GM18511 (cell line): ENCODE data around the gene DISC1.
"Not testable (repeated sequence)": the region's sequence is repeated elsewhere in the genome, so short reads cannot be mapped to it uniquely, and the experiment has no call there.

Source experiments
- ATAC-seq: cut with Tn5 transposase; IDR thresholded peaks from one replicate; pipeline ENCODE4 v1.9.1; 2021; ENCODE audit warnings: mild to moderate bottlenecking, moderate library complexity; ENCODE audit not compliant: unreplicated experiment

The DISC1 gene

GRCh38 chr1:231626535-231626950 is at the start of gene DISC1:
DISC1 (plus strand) TSS chr1:231626790; CDS start chr1:231626868, 78 bp downstream.
- ATAC-seq: peak; percentile 73

DNA sequence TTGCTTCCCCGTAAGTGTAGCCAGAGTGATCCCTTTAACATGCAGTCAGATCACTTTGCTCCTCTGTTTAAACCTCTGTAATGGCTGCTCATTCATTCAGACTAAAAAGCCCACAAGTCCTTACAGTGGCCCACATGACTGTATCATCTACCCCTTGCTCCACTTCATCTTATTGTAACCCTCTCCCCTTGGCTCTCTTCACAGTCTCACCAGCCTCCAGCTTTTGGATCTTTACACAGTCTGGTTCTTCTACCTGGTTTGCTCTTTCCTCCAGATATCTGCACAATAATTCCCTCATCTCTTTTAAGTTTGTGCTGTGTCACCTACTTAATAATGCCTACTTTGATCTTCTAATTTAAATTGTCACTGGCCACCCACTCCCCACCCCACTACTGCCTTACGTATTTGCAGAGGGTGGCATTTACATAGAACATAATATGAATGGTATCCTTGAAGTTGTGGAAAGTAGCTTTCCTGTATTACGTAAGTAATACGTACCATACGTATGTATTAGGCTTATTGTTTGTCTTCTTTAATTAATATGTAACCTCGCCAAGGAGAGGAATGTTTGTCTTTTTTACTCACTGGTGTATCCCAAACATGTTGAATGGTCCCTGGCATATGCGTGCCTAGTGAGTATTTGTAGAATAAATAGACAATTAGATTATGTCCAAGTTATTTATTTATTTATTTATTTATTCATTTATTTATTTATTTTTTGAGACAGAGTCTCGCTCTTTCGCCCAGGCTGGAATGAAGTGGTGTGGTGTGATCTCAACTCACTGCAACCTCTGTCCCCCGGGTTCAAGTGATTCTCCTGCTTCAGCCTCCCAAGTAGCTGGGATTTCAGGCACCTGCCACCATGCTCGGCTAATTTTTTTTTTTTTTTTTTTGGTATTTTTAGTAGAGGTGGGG is 49.5 kb upstream of the DISC1 start:
- no peak for ATAC-seq

- no peak for ATAC-seq
These were observed 45.7 kb upstream of the DISC1 start for GRCh38 chr1:231580874-231581273.

GRCh38 chr1:231581859-231582258 is 44.7 kb upstream of the DISC1 start:
- no peak for ATAC-seq

- no peak for ATAC-seq
These were observed 43.2 kb upstream of the DISC1 start for GRCh38 chr1:231583376-231583775.

GRCh38 chr1:231584117-231584516 is 42.5 kb upstream of the DISC1 start:
- ATAC-seq: no peak

GRCh38 chr1:231584921-231585320 is 41.7 kb upstream of the DISC1 start:
- ATAC-seq: no peak

- ATAC-seq: no peak
These were observed 36.0 kb upstream of the DISC1 start for GRCh38 chr1:231590453-231591198.

GRCh38 chr1:231591466-231591865 is 35.1 kb upstream of the DISC1 start:
- ATAC-seq: no peak

GRCh38 chr1:231592809-231593208 is 33.8 kb upstream of the DISC1 start:
- ATAC-seq: no peak

- not testable (repeated sequence) for ATAC-seq
These were observed 33.3 kb upstream of the DISC1 start for GRCh38 chr1:231593264-231593663.

- ATAC-seq: no peak
These were observed 32.5 kb upstream of the DISC1 start for GRCh38 chr1:231594123-231594522.

- no peak for ATAC-seq
These were observed 31.8 kb upstream of the DISC1 start for GRCh38 chr1:231594749-231595148.

DNA sequence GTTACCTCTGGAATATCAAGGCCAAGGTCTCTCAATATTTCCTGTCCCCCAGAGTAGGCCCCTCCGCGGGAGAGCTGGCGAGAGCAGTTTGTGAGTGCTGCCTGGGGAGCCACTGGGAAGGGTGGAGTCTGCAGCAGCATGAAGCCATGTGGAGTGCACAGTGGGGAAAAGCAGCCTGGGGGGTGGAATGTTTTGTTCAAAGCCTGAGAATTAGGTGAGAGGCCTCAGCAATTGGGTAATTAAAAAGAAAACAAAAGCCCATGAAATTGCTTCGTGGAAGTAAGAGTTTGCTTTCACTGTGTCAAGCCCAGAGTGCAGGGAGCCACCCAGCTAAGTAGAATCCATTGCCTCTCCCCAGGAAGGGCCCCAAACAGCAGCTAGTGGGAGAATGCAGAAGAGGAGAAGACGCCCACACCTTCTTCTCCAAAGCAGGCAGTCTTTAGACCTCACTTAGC is 30.2 kb upstream of the DISC1 start:
- no peak for ATAC-seq

DNA sequence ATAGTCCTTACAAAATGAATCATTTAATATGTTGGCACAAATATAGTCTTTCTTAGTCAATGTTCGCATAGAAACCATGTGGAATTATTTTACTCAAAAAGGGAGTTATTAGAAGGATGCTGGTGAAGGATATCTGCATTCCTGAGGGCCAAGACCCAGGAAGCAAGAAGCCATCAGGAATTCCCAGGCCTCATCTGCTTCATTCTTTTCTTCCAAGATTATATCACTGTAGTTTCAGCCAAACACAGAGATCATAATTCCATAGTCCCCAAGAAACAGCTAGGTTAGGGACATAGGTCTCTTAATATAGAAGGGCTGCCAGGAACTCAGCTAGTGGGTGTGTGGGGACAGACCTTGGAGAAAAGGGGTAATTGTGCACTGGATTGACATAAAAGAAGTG is 28.6 kb upstream of the DISC1 start:
- no peak for ATAC-seq

- ATAC-seq: no peak
These were observed 26.1 kb upstream of the DISC1 start for GRCh38 chr1:231600458-231600976.

- ATAC-seq: no peak
These were observed 24.5 kb upstream of the DISC1 start for GRCh38 chr1:231601824-231602672.

DNA sequence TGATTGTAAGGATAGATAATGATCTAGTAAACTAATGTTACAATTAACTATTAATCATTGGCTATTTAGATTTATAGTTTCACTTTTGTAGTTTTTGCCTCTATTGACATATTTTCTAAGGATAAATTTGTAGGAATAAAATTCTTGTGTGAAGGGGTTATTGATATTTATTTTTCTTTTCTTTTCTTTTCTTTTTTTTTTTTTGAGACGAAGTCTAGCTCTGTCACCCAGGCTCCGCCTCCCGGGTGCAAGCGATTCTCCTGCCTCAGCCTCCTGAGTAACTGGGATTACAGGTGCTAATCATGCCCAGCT is 24.0 kb upstream of the DISC1 start:
- no peak for ATAC-seq

GRCh38 chr1:231603598-231604275 is 22.9 kb upstream of the DISC1 start:
- ATAC-seq: peak; percentile 69

DNA sequence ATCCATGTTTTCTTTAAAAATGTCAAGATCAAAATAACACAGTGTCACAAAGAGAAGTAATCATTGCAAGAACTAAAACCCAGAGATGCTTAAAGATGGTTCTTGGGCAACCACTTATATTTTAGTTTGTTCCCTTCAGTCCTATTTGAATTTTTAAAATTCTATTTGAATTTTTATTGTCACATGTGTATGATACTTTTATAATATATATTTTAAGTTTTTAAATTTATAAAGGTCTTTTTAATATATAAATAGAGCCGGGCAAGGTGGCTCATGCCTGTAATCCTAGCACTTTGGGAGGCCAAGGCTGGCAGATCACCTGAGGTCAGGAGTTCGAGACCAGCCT is 22.3 kb upstream of the DISC1 start:
- no peak for ATAC-seq
